Gastrocnemius medialis (tissue), 4 donors: Measurements from ENCODE around the gene PTH1R. TPM values are rescaled to one million over a fixed set of nuclear protein-coding genes. Genes with fewer than 3 reads are reported as not detected.

Experiments
- ATAC-seq, 2 donors: fragments of 150-250 bp; one replicate each; pipeline ENCODE4 v1.9.1; 2016
- DNase-seq, 2 donors: peaks; one replicate each; pipeline ENCODE4 v3.0.0-alpha.2; 2019
- H3K27ac ChIP-seq, 4 donors: fragments of 200-600 bp; sonication (generic); 1 replicate in 1 of 4; 2 replicates in 3 of 4; pipeline ENCODE4 v1.5.1; 2016 to 2018; ENCODE audit warnings: mild to moderate bottlenecking in 2 of 4, moderate library complexity in 1 of 4
- H3K27me3 ChIP-seq, 3 donors: fragments of 200-600 bp; sonication (generic) in 2 of 3; 1 replicate in 1 of 3; 2 replicates in 2 of 3; pipeline versions ENCODE4 v1.5.1 to v1.6.0; 2016 to 2019; ENCODE audit warnings: mild to moderate bottlenecking in 1 of 3, moderate library complexity in 1 of 3
- H3K36me3 ChIP-seq, 2 donors: fragments of 200-600 bp; sonication (generic) in 1 of 2; one replicate each; pipeline ENCODE4 v1.5.1; 2017 to 2018
- H3K4me1 ChIP-seq, 2 donors: fragments of 200-600 bp; sonication (generic) in 1 of 2; one replicate each; pipeline ENCODE4 v1.5.1; 2016 to 2017; ENCODE audit warnings: mild to moderate bottlenecking in 2 of 2
- H3K4me3 ChIP-seq, 4 donors: fragments of 200-600 bp; sonication (generic) in 3 of 4; 1 replicate in 1 of 4; 2 replicates in 3 of 4; pipeline ENCODE4 v1.5.1; 2016 to 2019; ENCODE audit warnings: mild to moderate bottlenecking in 2 of 4
- H3K9me3 ChIP-seq, 3 donors: fragments of 200-600 bp; sonication (generic) in 2 of 3; 1 replicate in 1 of 3; 2 replicates in 2 of 3; pipeline ENCODE4 v1.5.1; 2016 to 2019
- POLR2A ChIP-seq, 2 donors: fragments of 450-650 bp; IDR thresholded peaks; one replicate each; pipeline ENCODE4 v1.6.1; 2017; ENCODE audit warnings: antibody characterized with exemption in 2 of 2, mild to moderate bottlenecking in 2 of 2, moderate library complexity in 2 of 2
- in situ Hi-C, 4 donors: fragments of 200-750 bp; cut with MboI; loops; one replicate each; pipeline versions ENCODE4 v1.15.0 to v1.8.0; 2017; ENCODE audit warnings: low sequenced_read_pairs in 4 of 4
- intact Hi-C: fragments of 100-400 bp; cut with DNase I; formaldehyde crosslinking; loops from one replicate; pipeline ENCODE4 v1.15.1; 2023; ENCODE audit warnings: low total_unique reads
- total RNA-seq, 4 donors: library from RNA; depleted of rRNA; stranded (reverse); fragments of >200 nt; gene quantifications; one replicate each; pipeline versions ENCODE4 v1.1.0 to v1.2.3, GENCODE V29; 2016
- TF ChIP-seq, protein P1 (sequence below), 5 experiments: fragments of 450-650 bp in 3 of 5; fragments of 200-600 bp in 2 of 5; sonication (generic) in 2 of 5; IDR thresholded peaks in 4 of 5; conservative IDR thresholded peaks in 1 of 5; 1 replicate in 4 of 5; 2 replicates in 1 of 5; pipeline ENCODE4 v1.5.1; 2016 to 2019; ENCODE audit warnings: antibody characterized with exemption in 5 of 5, mild to moderate bottlenecking in 3 of 5, moderate library complexity in 3 of 5

The PTH1R gene
- total RNA-seq, 4 donors from 2014 or later = 2.3 to 7.9 (median 7.3) TPM

DNA sequence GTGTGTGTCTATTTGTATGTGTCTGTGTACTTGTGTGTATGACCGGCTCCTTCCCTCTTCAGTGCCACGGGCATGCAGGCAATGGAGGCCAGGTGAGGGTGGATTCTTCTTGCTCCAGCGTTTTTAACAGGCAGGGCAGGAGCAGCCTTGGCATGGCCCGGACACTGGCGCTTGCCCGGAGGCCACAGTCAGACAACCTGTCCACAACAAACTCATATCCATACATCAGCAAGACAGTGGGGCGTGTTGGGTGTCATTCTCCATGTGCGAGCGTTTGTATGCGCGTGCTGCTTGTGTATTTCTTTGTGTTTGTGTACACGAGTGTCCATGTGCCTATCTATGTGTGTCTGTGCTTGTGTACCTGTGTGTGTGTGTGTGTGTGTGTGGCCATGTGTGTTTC, 29.8 kb downstream of the PTH1R start:
- Histone ChIP-seq H3K27ac (no peak overlapping the region), H3K27me3 (no peaks in the 10 kb centered on the region), H3K36me3 (no peaks in the 10 kb centered on the region), H3K4me1 (peaks cover 11 to 20% of the 10 kb centered on the region in 2 donors), H3K4me3 (no peak overlapping the region), H3K9me3 (no peaks in the 10 kb centered on the region)
- DNase-seq = no peak
- intact Hi-C loops = loop anchor here (5.0 kb wide), 1 partner anchor 60 kb away; no protein-coding TSS in a partner anchor
- ATAC-seq = no peak
- TF ChIP-seq, protein P1, sequence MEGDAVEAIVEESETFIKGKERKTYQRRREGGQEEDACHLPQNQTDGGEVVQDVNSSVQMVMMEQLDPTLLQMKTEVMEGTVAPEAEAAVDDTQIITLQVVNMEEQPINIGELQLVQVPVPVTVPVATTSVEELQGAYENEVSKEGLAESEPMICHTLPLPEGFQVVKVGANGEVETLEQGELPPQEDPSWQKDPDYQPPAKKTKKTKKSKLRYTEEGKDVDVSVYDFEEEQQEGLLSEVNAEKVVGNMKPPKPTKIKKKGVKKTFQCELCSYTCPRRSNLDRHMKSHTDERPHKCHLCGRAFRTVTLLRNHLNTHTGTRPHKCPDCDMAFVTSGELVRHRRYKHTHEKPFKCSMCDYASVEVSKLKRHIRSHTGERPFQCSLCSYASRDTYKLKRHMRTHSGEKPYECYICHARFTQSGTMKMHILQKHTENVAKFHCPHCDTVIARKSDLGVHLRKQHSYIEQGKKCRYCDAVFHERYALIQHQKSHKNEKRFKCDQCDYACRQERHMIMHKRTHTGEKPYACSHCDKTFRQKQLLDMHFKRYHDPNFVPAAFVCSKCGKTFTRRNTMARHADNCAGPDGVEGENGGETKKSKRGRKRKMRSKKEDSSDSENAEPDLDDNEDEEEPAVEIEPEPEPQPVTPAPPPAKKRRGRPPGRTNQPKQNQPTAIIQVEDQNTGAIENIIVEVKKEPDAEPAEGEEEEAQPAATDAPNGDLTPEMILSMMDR (IDR thresholded peaks at IDR 0.05 in 4 of 5, conservative IDR thresholded peaks at IDR 0.05 in 1 of 5) = no peak
- no peak for TF ChIP-seq POLR2A (IDR thresholded peaks at IDR 0.05)
- in situ Hi-C loops = no loop called here

DNA sequence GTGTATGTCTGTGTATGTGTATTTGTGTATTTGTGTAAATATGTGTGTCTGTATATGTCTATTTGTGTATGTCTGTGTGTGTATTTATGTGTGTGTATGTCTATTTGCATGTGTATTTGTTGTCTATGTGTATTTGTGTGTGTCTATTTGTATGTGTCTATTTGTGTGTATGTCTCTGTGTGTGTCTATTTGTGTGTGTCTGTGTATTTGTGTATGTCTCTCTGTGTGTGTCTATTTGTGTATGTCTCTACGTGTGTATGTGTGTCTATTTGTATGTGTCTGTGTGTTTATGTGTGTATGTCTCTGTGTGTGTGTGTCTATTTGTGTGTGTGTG, 30.4 kb downstream of the PTH1R start:
- no peak for ATAC-seq
- Histone ChIP-seq H3K4me1 (peaks cover 11 to 20% of the 10 kb centered on the region in 2 donors), H3K27ac (no peak overlapping the region), H3K27me3 (no peaks in the 10 kb centered on the region), H3K4me3 (no peak overlapping the region), H3K36me3 (no peaks in the 10 kb centered on the region), H3K9me3 (no peaks in the 10 kb centered on the region)
- in situ Hi-C loops = no loop called here
- intact Hi-C loops = loop anchor here (5.0 kb wide), 1 partner anchor 61 kb away; no protein-coding TSS in a partner anchor
- TF ChIP-seq POLR2A (IDR thresholded peaks at IDR 0.05) = no peak
- TF ChIP-seq, protein P1 (IDR thresholded peaks at IDR 0.05 in 4 of 5, conservative IDR thresholded peaks at IDR 0.05 in 1 of 5) = no peak
- no peak for DNase-seq

DNA sequence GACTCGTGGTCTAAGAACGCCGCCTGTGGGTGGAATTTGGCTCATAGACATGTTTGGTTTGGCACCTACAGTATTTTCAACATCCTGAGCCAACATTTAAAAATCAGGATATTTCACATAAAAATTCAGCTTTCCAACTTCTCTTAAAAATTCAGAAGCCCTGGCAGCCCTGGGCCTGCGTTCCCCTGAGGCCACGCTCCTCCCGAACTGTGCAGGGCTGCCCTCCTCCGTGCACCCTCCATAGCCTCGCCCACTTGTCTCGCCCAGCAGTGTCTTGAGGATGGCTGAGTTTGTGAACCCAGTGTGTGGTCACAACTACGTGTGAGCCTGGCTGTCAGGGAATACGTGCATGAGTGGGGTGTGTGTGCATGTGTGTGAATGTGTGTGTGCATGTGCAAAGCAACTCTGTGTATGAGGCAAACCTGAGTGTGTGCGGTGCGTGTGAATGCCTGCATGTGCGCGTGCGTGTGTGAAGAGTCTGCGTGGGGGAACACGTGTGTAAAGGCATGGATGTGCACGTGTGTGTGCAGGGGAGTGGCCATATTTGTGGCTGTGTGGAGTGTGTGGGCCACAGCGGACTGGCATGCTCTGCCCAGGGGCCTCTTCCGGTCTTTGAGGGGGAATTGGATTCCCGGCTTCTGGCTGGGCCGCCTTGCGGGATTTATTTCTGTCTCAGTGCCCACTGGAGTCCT, 30.9 kb downstream of the PTH1R start:
- no peaks in the 10 kb centered on the region for H3K9me3 ChIP-seq
- no peaks in the 10 kb centered on the region for H3K36me3 ChIP-seq
- H3K4me1 ChIP-seq = peaks cover 11 to 20% of the 10 kb centered on the region in 2 donors
- in situ Hi-C loops = no loop called here
- no peak overlapping the region for H3K27ac ChIP-seq
- H3K4me3 ChIP-seq = no peak overlapping the region
- DNase-seq = no peak
- ATAC-seq = no peak
- TF ChIP-seq POLR2A (IDR thresholded peaks at IDR 0.05) = no peak
- TF ChIP-seq, protein P1 (IDR thresholded peaks at IDR 0.05 in 4 of 5, conservative IDR thresholded peaks at IDR 0.05 in 1 of 5) = no peak
- no peaks in the 10 kb centered on the region for H3K27me3 ChIP-seq
- intact Hi-C loops = loop anchor here (5.0 kb wide), 1 partner anchor 61 kb away; no protein-coding TSS in a partner anchor

DNA sequence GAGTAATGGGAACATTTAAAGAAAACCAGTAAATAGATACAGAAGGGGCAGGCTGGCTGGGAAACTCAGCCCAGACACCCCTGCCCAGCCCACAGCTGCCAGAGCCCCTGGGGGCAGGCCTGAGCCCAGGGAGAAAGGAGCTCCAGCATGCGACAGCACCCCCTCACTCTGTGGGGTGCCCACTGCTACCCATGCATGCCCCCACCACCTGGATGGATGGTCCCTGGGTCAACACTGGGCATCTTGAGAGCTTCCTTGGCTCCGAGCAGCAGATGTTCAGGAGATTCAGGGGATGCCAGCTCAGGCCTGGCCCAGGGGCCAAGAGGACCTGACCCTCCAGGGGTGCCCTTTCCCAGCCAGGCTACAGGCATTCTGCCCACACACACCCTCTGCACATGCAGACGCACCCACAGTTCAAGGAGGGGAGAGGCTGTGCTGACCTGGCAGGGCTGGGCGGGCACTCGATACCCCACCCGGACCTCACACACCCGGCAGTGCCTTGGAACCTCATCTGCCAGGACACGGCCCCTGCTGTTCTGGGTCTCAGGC, 31.5 kb downstream of the PTH1R start:
- in situ Hi-C loops = no loop called here
- ATAC-seq = peak; percentile 8 to 9

More for the DNA sequence above, 31.5 kb downstream of the PTH1R start:
- no peak for DNase-seq
- TF ChIP-seq, protein P1 (IDR thresholded peaks at IDR 0.05 in 4 of 5, conservative IDR thresholded peaks at IDR 0.05 in 1 of 5) = no peak
- TF ChIP-seq POLR2A (IDR thresholded peaks at IDR 0.05) = no peak
- no peaks in the 10 kb centered on the region for H3K36me3 ChIP-seq
- peaks cover 12 to 20% of the 10 kb centered on the region in 2 donors for H3K4me1 ChIP-seq
- no peaks in the 10 kb centered on the region for H3K9me3 ChIP-seq
- no peak overlapping the region for H3K4me3 ChIP-seq
- intact Hi-C loops = loop anchor here (1.0 to 5.0 kb wide), 3 partner anchors 42 to 206 kb away; no protein-coding TSS in a partner anchor
- H3K27me3 ChIP-seq = no peaks in the 10 kb centered on the region
- no peak overlapping the region for H3K27ac ChIP-seq
